A549 treated with RU486 at 1 μM for 4 hours (cell line): ENCODE results near the gene IQCN. TPM values are rescaled to one million over a fixed set of nuclear protein-coding genes. Genes with fewer than 3 reads are reported as not detected.

Experiments
- total RNA-seq: library from RNA; stranded (reverse); fragments of 200-300 nt; extraction: Qiagen RNA extraction; gene quantifications from 5 replicates; pipeline ENCODE4 v1.2.3, GENCODE V29; 2022; ENCODE audit warnings: low read depth

The IQCN gene
- 0.32 to 0.49 TPM (median 0.40 TPM) in 5 replicates for total RNA-seq

GRCh38 chr19:18274219-18274780, at the start of gene IQCN:
Gene IQCN (minus strand): TSS chr19:18274452. CDS start chr19:18269478, 4,974 bp downstream.

GRCh38 chr19:18322759-18323460, 48.7 kb upstream of the IQCN start, which contains the start of gene LSM4:
Gene LSM4 (minus strand): TSS chr19:18323076. CDS start chr19:18323020, 56 bp downstream.

GRCh38 chr19:18281082-18282020, 7.1 kb upstream of the IQCN start, which contains the start of gene JUND:
Gene JUND (minus strand): TSS chr19:18281622. CDS start chr19:18281484, 138 bp downstream.

GRCh38 chr19:18225702-18226468, 48.4 kb downstream of the IQCN start, which contains the start of gene PDE4C:
Gene PDE4C (minus strand): TSS chr19:18226438. CDS start chr19:18226415, 23 bp downstream.

Other genes with a start within 250 kb of the IQCN start
- not detected in 5 replicates for gene IL12RB1, start 187.5 kb downstream of the IQCN start, total RNA-seq
- gene MAST3, start 176.7 kb downstream of the IQCN start, total RNA-seq = 1.6 to 2.2 TPM (median 1.8 TPM) in 5 replicates
- gene PIK3R2, start 121.3 kb downstream of the IQCN start, total RNA-seq = 3.0 to 13.4 TPM (median 9.3 TPM) in 5 replicates
- gene IFI30, start 100.6 kb downstream of the IQCN start, total RNA-seq = 10.4 to 22.0 TPM (median 15.3 TPM) in 5 replicates
- 9.0 to 13.3 TPM (median 10.7 TPM) in 5 replicates for gene MPV17L2, start 81.2 kb downstream of the IQCN start, total RNA-seq
- gene RAB3A, start 70.4 kb downstream of the IQCN start, total RNA-seq = 0.53 to 1.1 TPM (median 0.57 TPM) in 5 replicates
- 0.27 to 0.50 TPM in 2 of 5 replicates, not detected in the others for gene PDE4C, start 48.0 kb downstream of the IQCN start, total RNA-seq
- 35.1 to 63.5 TPM (median 51.7 TPM) in 5 replicates for gene JUND, start 7.2 kb upstream of the IQCN start, total RNA-seq
- 228 to 256 TPM (median 239 TPM) in 5 replicates for gene LSM4, start 48.6 kb upstream of the IQCN start, total RNA-seq
- 2.6 to 3.1 TPM (median 2.6 TPM) in 5 replicates for gene PGPEP1, start 66.1 kb upstream of the IQCN start, total RNA-seq
- 30.3 to 66.7 TPM (median 56.0 TPM) in 5 replicates for gene GDF15, start 111.7 kb upstream of the IQCN start, total RNA-seq
- gene LRRC25, start 123.2 kb upstream of the IQCN start, total RNA-seq = not detected in 5 replicates
- gene SSBP4, start 144.9 kb upstream of the IQCN start, total RNA-seq = 34.1 to 57.9 TPM (median 51.4 TPM) in 5 replicates
- gene ISYNA1, start 163.7 kb upstream of the IQCN start, total RNA-seq = 27.1 to 47.3 TPM (median 45.2 TPM) in 5 replicates
- gene ELL, start 247.6 kb upstream of the IQCN start, total RNA-seq = 3.9 to 6.1 TPM (median 5.6 TPM) in 5 replicates